ENCODE results near the gene SSMEM1.
"Not testable (repeated sequence)": the region's sequence is repeated elsewhere in the genome, so short reads cannot be mapped to it uniquely, and the experiment has no call there.

SSMEM1 gene

GRCh38 chr7:130182990-130183389, 24.7 kb upstream of the SSMEM1 start:
- H3F3A ChIP-seq (ENCODE audit: insufficient read depth), result 0 out of 2 replicates have a peak, but pooled peaks cover 5% of the 10 kb centered on the region
- H3K9me3 ChIP-seq (ENCODE audit: insufficient read depth, low read length), result no peaks in the 10 kb centered on the region
- H3K36me3 ChIP-seq (ENCODE audit: low read length), result peaks cover 62% of the 10 kb centered on the region
- no peaks in the 10 kb centered on the region for H3K27me3 ChIP-seq (ENCODE audit: low read length)
- no peaks in the 10 kb centered on the region; the same call in 1 of the 2 replicates for H4K20me1 ChIP-seq (ENCODE audit: low read depth, low read length)
- H3K27ac ChIP-seq (ENCODE audit: low read depth, low read length), result no peak overlapping the region
- H3K4me2 ChIP-seq (ENCODE audit: low read depth, low read length, poor library complexity, severe bottlenecking), result no peak overlapping the region
- no peak overlapping the region for H2AFZ ChIP-seq (ENCODE audit: low read depth, low read length, severe bottlenecking)
- H3K9me2 ChIP-seq (replicated peaks; ENCODE audit: insufficient read depth, low read length), result no peaks in the 10 kb centered on the region
- H3K9ac ChIP-seq (ENCODE audit: low read length), result no peak overlapping the region
- no peak overlapping the region for H3K4me3 ChIP-seq (ENCODE audit: insufficient read depth, low read length, poor library complexity, severe bottlenecking)
- peaks cover 11% of the 10 kb centered on the region for H3K79me2 ChIP-seq (ENCODE audit: insufficient read depth, low read length)
- no peak for TF ChIP-seq EZH2phosphoT487 (conservative IDR thresholded peaks at IDR 0.05; ENCODE audit: low read length)
- no peak for TF ChIP-seq CTCF (IDR thresholded peaks at IDR 0.05; ENCODE audit: insufficient read depth, low read length, poor library complexity, severe bottlenecking)

- H3K9me3 ChIP-seq (ENCODE audit: insufficient read depth, low read length); H3K9me2 ChIP-seq (replicated peaks; ENCODE audit: insufficient read depth, low read length); H2AFZ ChIP-seq (ENCODE audit: low read depth, low read length, severe bottlenecking); H3K9ac ChIP-seq (ENCODE audit: low read length); H3K27ac ChIP-seq (ENCODE audit: low read depth, low read length); H3K4me2 ChIP-seq (ENCODE audit: low read depth, low read length, poor library complexity, severe bottlenecking); H3K27me3 ChIP-seq (ENCODE audit: low read length); H4K20me1 ChIP-seq (ENCODE audit: low read depth, low read length); H3K4me3 ChIP-seq (ENCODE audit: insufficient read depth, low read length, poor library complexity, severe bottlenecking); H3F3A ChIP-seq (ENCODE audit: insufficient read depth): not testable (repeated sequence)
- H3K79me2 ChIP-seq (ENCODE audit: insufficient read depth, low read length), result peaks cover 11% of the 10 kb centered on the region
- H3K36me3 ChIP-seq (ENCODE audit: low read length), result peaks cover 57% of the 10 kb centered on the region
These were observed 23.3 kb upstream of the SSMEM1 start for GRCh38 chr7:130184349-130184748.

- Histone ChIP-seq H3K4me3 (ENCODE audit: insufficient read depth, low read length, poor library complexity, severe bottlenecking) (no peak overlapping the region), H3K9me2 (replicated peaks; ENCODE audit: insufficient read depth, low read length) (no peaks in the 10 kb centered on the region), H3K9ac (ENCODE audit: low read length) (no peak overlapping the region), H3K9me3 (ENCODE audit: insufficient read depth, low read length) (no peaks in the 10 kb centered on the region), H3K4me2 (ENCODE audit: low read depth, low read length, poor library complexity, severe bottlenecking) (no peak overlapping the region), H4K20me1 (ENCODE audit: low read depth, low read length) (no peaks in the 10 kb centered on the region; the same call in 1 of the 2 replicates), H2AFZ (ENCODE audit: low read depth, low read length, severe bottlenecking) (no peak overlapping the region), H3K27me3 (ENCODE audit: low read length) (no peaks in the 10 kb centered on the region), H3F3A (ENCODE audit: insufficient read depth) (0 out of 2 replicates have a peak, but pooled peaks cover 5% of the 10 kb centered on the region), H3K79me2 (ENCODE audit: insufficient read depth, low read length) (peaks cover 21% of the 10 kb centered on the region), H3K36me3 (ENCODE audit: low read length) (peaks cover 51% of the 10 kb centered on the region), H3K27ac (ENCODE audit: low read depth, low read length) (no peak overlapping the region)
- TF ChIP-seq CTCF (IDR thresholded peaks at IDR 0.05; ENCODE audit: insufficient read depth, low read length, poor library complexity, severe bottlenecking), result no peak
- TF ChIP-seq EZH2phosphoT487 (conservative IDR thresholded peaks at IDR 0.05; ENCODE audit: low read length), result no peak
These were observed 20.3 kb upstream of the SSMEM1 start for GRCh38 chr7:130187360-130187759.

GRCh38 chr7:130189343-130189742, 18.3 kb upstream of the SSMEM1 start:
- Histone ChIP-seq H3F3A (ENCODE audit: insufficient read depth) (peaks cover under 1% of the 10 kb centered on the region; the same call in 1 of the 2 replicates), H4K20me1 (ENCODE audit: low read depth, low read length) (no peaks in the 10 kb centered on the region), H3K9me3 (ENCODE audit: insufficient read depth, low read length) (no peaks in the 10 kb centered on the region), H3K9ac (ENCODE audit: low read length) (no peak overlapping the region), H3K9me2 (replicated peaks; ENCODE audit: insufficient read depth, low read length) (no peaks in the 10 kb centered on the region), H3K4me3 (ENCODE audit: insufficient read depth, low read length, poor library complexity, severe bottlenecking) (no peak overlapping the region), H3K36me3 (ENCODE audit: low read length) (peaks cover 34% of the 10 kb centered on the region), H3K27me3 (ENCODE audit: low read length) (no peaks in the 10 kb centered on the region), H2AFZ (ENCODE audit: low read depth, low read length, severe bottlenecking) (no peak overlapping the region), H3K79me2 (ENCODE audit: insufficient read depth, low read length) (peaks cover 21% of the 10 kb centered on the region), H3K27ac (ENCODE audit: low read depth, low read length) (no peak overlapping the region), H3K4me2 (ENCODE audit: low read depth, low read length, poor library complexity, severe bottlenecking) (no peak overlapping the region)
- no peak for TF ChIP-seq EZH2phosphoT487 (conservative IDR thresholded peaks at IDR 0.05; ENCODE audit: low read length)
- no peak for TF ChIP-seq CTCF (IDR thresholded peaks at IDR 0.05; ENCODE audit: insufficient read depth, low read length, poor library complexity, severe bottlenecking)

Measured in SU-DHL-6 (cell line).